SK-N-MC (cell line): ENCODE measurements around the gene RBKS.

Source experiments
- EZH2 ChIP-seq: fragments of 200-600 bp; sonication (generic); IDR thresholded peaks from one replicate; pipeline ENCODE4 v1.6.1; 2017; ENCODE audit warnings: antibody characterized with exemption
- FOXP2 ChIP-seq: optimal IDR thresholded peaks from 2 replicates; pipeline ENCODE3; 2011; ENCODE audit warnings: mild to moderate bottlenecking, moderate library complexity; ENCODE audit not compliant: insufficient read depth; ENCODE audit errors: extremely low read length, control extremely low read depth
- POLR2AphosphoS5 ChIP-seq: IDR thresholded peaks from 2 replicates; pipeline ENCODE4 v1.6.1; 2012; ENCODE audit warnings: mild to moderate bottlenecking, low read depth, low read length, borderline replicate concordance

GRCh38 chr2:27763907-27764267 is 126.3 kb downstream of the RBKS start:
- TF ChIP-seq EZH2: no peak
- TF ChIP-seq POLR2AphosphoS5: no peak
- TF ChIP-seq FOXP2: no peak
